ENCODE data around the gene INPP5A. TPM values are rescaled to one million over a fixed set of nuclear protein-coding genes. Genes with fewer than 3 reads are reported as not detected.

Gene INPP5A
- total and polyA plus RNA-seq, 10 of the 15 experiments (the other 5 are each of a cell fraction or from before 2014, with no cell fraction given), result 0.52 to 15.0 (median 6.3) TPM

DNA sequence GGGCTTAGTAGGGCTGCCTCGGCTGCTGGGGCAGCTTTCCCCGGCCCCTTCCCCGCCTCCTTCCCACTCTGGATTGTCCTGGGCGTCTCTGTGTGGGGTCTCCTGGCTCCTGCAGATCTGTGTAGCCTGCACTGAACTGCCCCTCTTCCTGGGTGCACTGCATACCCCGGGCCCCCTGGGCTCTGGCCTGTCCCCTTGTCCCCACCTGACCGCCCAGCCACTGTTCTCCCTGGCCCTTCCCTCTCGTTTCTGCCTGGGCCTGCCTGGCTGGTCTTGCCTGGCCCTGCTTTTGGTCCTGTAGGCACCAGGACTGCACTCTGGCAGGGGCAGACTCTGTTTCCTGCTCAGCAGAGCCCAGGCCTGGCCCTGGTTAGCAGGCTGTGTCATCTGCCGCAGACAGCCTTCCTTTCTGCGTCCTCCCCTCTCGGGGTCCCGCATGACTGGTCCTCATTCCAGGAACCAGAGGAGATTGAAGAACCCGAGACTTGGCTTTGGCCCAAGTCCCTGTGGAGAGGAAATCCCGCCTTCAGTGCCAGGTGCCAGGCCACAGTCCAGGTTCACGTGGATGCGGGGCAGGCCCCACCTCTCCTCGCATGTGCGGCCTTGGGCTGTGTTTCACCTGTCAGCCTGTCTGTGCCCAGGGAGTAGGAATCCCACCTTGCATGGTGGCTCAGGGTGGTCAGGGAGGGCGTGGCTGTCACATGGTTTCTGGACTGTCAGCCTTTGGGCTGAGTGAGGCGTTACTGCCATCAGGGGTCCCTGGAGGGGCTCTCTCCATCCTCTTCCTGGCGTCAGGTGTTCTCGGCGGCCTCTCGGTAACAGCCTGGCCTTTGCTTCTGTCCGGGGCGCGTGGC, 9.2 kb downstream of the INPP5A start:
- H3K27ac ChIP-seq (ENCODE audit: control insufficient read depth, insufficient read depth), result no peak overlapping the region
- H3K4me1 ChIP-seq (ENCODE audit: control insufficient read depth, insufficient read depth, low read length), result peaks cover 27% of the 10 kb centered on the region
- H3K36me3 ChIP-seq (ENCODE audit: control insufficient read depth in 2 of 2, insufficient read depth in 2 of 2, low read length in 1 of 2), result no peaks in the 10 kb centered on the region
- WGBS (ENCODE audit: insufficient coverage, insufficient replicate concordance, low lambda C conversion rate, missing lambda C conversion rate), result 68% methylated on average over 23 of the region's 26 CpGs
- no peak overlapping the region for H2AFZ ChIP-seq (ENCODE audit: control insufficient read depth, low read depth, low read length)
- H3K79me2 ChIP-seq (ENCODE audit: control insufficient read depth, insufficient read depth, low read length), result peaks cover 6% of the 10 kb centered on the region
- TF ChIP-seq DPF2 (IDR thresholded peaks at IDR 0.05), result no peak
- TF ChIP-seq EED (IDR thresholded peaks at IDR 0.05; ENCODE audit: low read depth), result 0 out of 2 replicates have a peak, but pooled peaks have one; percentile 35
- 0 out of 4 replicates have a peak, but pooled peaks of 1 of the 2 experiments have one; percentile 10 for TF ChIP-seq BHLHE40 (IDR thresholded peaks at IDR 0.05; ENCODE audit: borderline replicate concordance in 1 of 2, low read depth in 2 of 2, low read length in 1 of 2)
- no peak for TF ChIP-seq YBX1 (IDR thresholded peaks at IDR 0.05)
- TF ChIP-seq NR2F1 (conservative IDR thresholded peaks at IDR 0.05), result no peak
- ATAC-seq, result peak; percentile 37
- no peak overlapping the region for H3K9ac ChIP-seq (ENCODE audit: control insufficient read depth, insufficient read depth, low read length)
- intact Hi-C loops (cut with micrococcal nuclease; ENCODE audit: unreplicated experiment) (no loop called here), in situ Hi-C loops (cut with MboI) (no loop called here)
- no peak overlapping the region for H3K4me3 ChIP-seq
- no TSS peak for BruUV-seq (replicated peaks)
- H3K4me2 ChIP-seq (ENCODE audit: control insufficient read depth, insufficient read depth), result no peak overlapping the region
- FAIRE-seq, result no peak
- SMC1A ChIA-PET (ENCODE audit: uncharacterized antibody, unreplicated experiment), result no interaction called here
- CTCF ChIA-PET, result no interaction called here
- H4K20me1 ChIP-seq (ENCODE audit: control insufficient read depth, insufficient read depth), result peaks cover 7% of the 10 kb centered on the region
- no peaks in the 10 kb centered on the region for H3K9me3 ChIP-seq (replicated peaks; ENCODE audit: control insufficient read depth, insufficient read depth, low read length)
- DNase-seq (ENCODE audit: low read depth, low spot score), result no peak
- RAD21 ChIA-PET (ENCODE audit: unreplicated experiment), result no interaction called here
- H3K27me3 ChIP-seq (replicated peaks in 1 of 2; ENCODE audit: control insufficient read depth in 2 of 2, insufficient read depth in 2 of 2, low read length in 1 of 2), result no peaks in the 10 kb centered on the region; a peak in 1 of 4 replicates
- POLR2A ChIA-PET, result no interaction called here

DNA sequence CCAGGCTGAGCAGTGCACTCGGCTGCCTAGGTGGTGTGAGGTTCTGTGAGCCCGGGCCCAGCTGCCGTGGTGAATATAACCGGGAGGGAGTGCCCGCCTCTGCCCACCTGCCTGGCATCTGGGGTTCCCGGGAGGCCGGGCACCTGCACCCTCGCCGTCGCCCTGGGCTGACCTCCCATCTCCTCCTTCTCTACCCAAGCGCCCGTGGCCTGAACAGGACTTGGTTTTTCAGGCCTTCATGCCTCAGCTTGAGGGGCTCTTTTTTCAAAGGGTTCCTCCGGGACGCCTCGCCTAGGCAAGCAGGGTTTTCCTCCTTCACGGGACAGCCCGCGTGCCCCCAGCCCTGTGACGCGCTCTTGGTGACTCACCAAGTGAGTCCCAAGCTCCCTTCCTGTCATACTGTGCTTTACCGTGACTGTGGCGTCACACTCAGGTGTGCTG, 9.9 kb downstream of the INPP5A start:
- 54% methylated on average over 19 of the region's 22 CpGs for WGBS (ENCODE audit: insufficient coverage, insufficient replicate concordance, low lambda C conversion rate, missing lambda C conversion rate)
- no peak for DNase-seq (ENCODE audit: low read depth, low spot score)

More for the DNA sequence above, 9.9 kb downstream of the INPP5A start:
- peak; percentile 6; the same call in 1 of the 3 replicates for ATAC-seq
- no peak overlapping the region for H3K4me2 ChIP-seq (ENCODE audit: control insufficient read depth, insufficient read depth)
- no peak overlapping the region for H3K27ac ChIP-seq (ENCODE audit: control insufficient read depth, insufficient read depth)
- no peaks in the 10 kb centered on the region for H3K36me3 ChIP-seq (ENCODE audit: control insufficient read depth in 2 of 2, insufficient read depth in 2 of 2, low read length in 1 of 2)
- no peak overlapping the region for H2AFZ ChIP-seq (ENCODE audit: control insufficient read depth, low read depth, low read length)
- RAD21 ChIA-PET (ENCODE audit: unreplicated experiment), result no interaction called here
- H3K4me3 ChIP-seq, result no peak overlapping the region
- H4K20me1 ChIP-seq (ENCODE audit: control insufficient read depth, insufficient read depth), result peaks cover 7% of the 10 kb centered on the region
- peaks cover 23% of the 10 kb centered on the region for H3K4me1 ChIP-seq (ENCODE audit: control insufficient read depth, insufficient read depth, low read length)
- CTCF ChIA-PET, result no interaction called here
- no peak for FAIRE-seq
- no peaks in the 10 kb centered on the region for H3K9me3 ChIP-seq (replicated peaks; ENCODE audit: control insufficient read depth, insufficient read depth, low read length)
- no TSS peak for BruUV-seq (replicated peaks)
- SMC1A ChIA-PET (ENCODE audit: uncharacterized antibody, unreplicated experiment), result interaction anchor here (1.3 kb wide), 1 partner anchor 8 kb away, joined by 3 read pairs; no protein-coding TSS in a partner anchor
- H3K27me3 ChIP-seq (replicated peaks in 1 of 2; ENCODE audit: control insufficient read depth in 2 of 2, insufficient read depth in 2 of 2, low read length in 1 of 2), result no peaks in the 10 kb centered on the region; a peak in 1 of 4 replicates
- intact Hi-C loops (cut with micrococcal nuclease; ENCODE audit: unreplicated experiment) (no loop called here), in situ Hi-C loops (cut with MboI) (no loop called here)
- POLR2A ChIA-PET, result no interaction called here
- TF ChIP-seq BHLHE40 (IDR thresholded peaks at IDR 0.05; ENCODE audit: borderline replicate concordance in 1 of 2, low read depth in 2 of 2, low read length in 1 of 2), result no peak
- peak; percentile 60 for TF ChIP-seq CREB1 (IDR thresholded peaks at IDR 0.05; ENCODE audit: low read depth)
- peak; percentile 44; the same call in 1 of the 2 replicates for TF ChIP-seq CREM (IDR thresholded peaks at IDR 0.05; ENCODE audit: low read depth)
- H3K9ac ChIP-seq (ENCODE audit: control insufficient read depth, insufficient read depth, low read length), result no peak overlapping the region
- H3K79me2 ChIP-seq (ENCODE audit: control insufficient read depth, insufficient read depth, low read length), result peaks cover 1% of the 10 kb centered on the region

All from GM12878 (cell line).